Esophagus (tissue), 2 donors: ENCODE results near the gene ARHGAP26. TPM values are rescaled to one million over a fixed set of nuclear protein-coding genes. Genes with fewer than 3 reads are reported as not detected.

Experiments
- H3K27ac ChIP-seq, 2 donors: one replicate each; pipeline ENCODE4 v1.5.1; 2013; ENCODE audit warnings: low read depth in 2 of 2, mild to moderate bottlenecking in 2 of 2, inconsistent platforms in 1 of 2, low read length in 1 of 2, moderate library complexity in 1 of 2
- H3K27me3 ChIP-seq, 2 donors: one replicate each; pipeline ENCODE4 v1.6.1; 2013; ENCODE audit warnings: low read length in 2 of 2, control low read depth in 1 of 2, mild to moderate bottlenecking in 1 of 2; ENCODE audit not compliant: insufficient read depth in 2 of 2, control insufficient read depth in 1 of 2
- H3K36me3 ChIP-seq, 2 donors: one replicate each; pipeline ENCODE4 v1.6.1; 2013; ENCODE audit warnings: low read length in 1 of 2; ENCODE audit not compliant: control insufficient read depth in 2 of 2, insufficient read depth in 2 of 2
- H3K4me1 ChIP-seq, 2 donors: one replicate each; pipeline ENCODE4 v1.6.1; 2013; ENCODE audit warnings: low read length in 1 of 2; ENCODE audit not compliant: control insufficient read depth in 2 of 2, insufficient read depth in 2 of 2
- H3K4me3 ChIP-seq, 2 donors: one replicate each; pipeline ENCODE4 v1.5.1; 2013; ENCODE audit warnings: low read length in 2 of 2, mild to moderate bottlenecking in 2 of 2, low read depth in 1 of 2, moderate library complexity in 1 of 2
- H3K9me3 ChIP-seq, 2 donors: one replicate each; pipeline ENCODE4 v1.6.1; 2013; ENCODE audit warnings: mild to moderate bottlenecking in 2 of 2, low read depth in 1 of 2, low read length in 1 of 2, moderate library complexity in 1 of 2; ENCODE audit not compliant: control insufficient read depth in 2 of 2, insufficient read depth in 1 of 2
- WGBS, 2 donors: extraction: QIAGEN DNeasy Blood & Tissue Kit; methylation state at CpG; one replicate each; pipeline ENCODE4 v1.1.7; 2013; 5-methylcytosine and 5-hydroxymethylcytosine counted together
- polyA plus RNA-seq, 2 donors: library from polyadenylated mRNA; stranded (reverse); fragments of 200-250 nt; gene quantifications; one replicate each; pipeline ENCODE4 v1.2.3, GENCODE V29; 2013
- donor health status: healthy with polysubstance abuse.
- donor health status: Bipolar disorder and iron deficiency.

ARHGAP26 gene
- polyA plus RNA-seq, 2 donors = 3.1 to 3.6 TPM

- Histone ChIP-seq H3K36me3 (no peaks in the 10 kb centered on the region), H3K9me3 (no peaks in the 10 kb centered on the region), H3K4me3 (no peak overlapping the region), H3K4me1 (peaks cover 1% of the 10 kb centered on the region in 2 donors), H3K27me3 (no peaks in the 10 kb centered on the region), H3K27ac (no peak overlapping the region)
- WGBS, 2 donors = 97 to 99% methylated on average over 3 of the region's 3 CpGs
Measured at GRCh38 chr5:142976861-142977260, 206.7 kb downstream of the ARHGAP26 start.

DNA sequence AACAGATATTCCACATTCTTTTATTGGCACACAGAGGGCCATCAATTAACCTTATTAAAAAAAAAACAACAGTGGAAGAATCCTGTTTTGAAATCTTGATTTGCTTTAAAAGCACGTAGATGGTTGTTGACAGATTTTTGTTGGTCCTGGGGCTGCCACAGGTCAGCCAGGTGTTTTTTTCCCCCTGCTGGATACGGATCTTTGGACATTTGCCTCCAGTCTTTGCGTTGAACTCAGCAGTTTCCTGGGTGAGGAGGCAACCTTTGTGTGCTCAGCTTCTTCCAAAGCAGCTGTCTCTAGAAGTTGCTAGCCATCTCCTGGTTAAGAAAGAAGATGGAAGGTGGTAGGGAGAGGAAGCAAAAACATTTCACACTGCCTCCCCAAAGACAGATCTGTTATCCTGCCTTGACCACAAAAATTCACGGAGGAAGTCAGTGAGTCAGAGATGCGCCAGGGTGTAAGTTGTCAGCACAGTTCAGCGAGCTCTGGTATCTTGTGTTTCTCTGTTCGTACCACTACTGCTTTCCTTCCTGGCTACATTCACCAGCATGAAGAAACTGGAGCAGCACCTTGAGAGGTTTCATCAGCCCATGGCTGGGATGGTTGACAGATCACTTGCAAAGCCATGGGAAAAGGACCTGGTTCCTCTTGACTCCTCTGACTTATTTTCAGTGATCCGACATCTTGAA, 207.3 kb downstream of the ARHGAP26 start:
- Histone ChIP-seq H3K27ac (no peak overlapping the region), H3K4me3 (no peak overlapping the region), H3K9me3 (no peaks in the 10 kb centered on the region), H3K27me3 (no peaks in the 10 kb centered on the region), H3K4me1 (peaks cover 6% of the 10 kb centered on the region in 2 donors), H3K36me3 (no peaks in the 10 kb centered on the region)
- 68 to 84% methylated on average over 8 of the region's 8 CpGs for WGBS, 2 donors

DNA sequence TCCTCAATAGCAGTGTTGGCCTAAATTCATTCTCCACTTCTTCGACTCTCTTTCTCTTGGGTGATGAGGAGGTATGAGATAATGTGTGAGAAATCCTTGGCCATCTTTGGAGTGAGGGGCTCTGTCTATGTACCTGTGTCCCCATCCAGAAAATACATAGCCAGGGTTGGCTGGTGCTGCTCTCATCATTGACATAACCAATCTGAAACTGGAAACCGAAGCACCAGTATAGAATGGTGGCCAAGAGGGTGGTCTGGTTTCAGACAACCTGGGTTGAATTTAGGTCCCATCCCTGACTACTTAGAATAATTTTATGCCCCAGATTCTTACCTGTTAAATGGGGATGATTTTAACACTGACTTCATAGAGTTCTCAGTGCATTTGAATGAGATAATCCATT, 208.1 kb downstream of the ARHGAP26 start:
- no peaks in the 10 kb centered on the region for H3K36me3 ChIP-seq
- H3K27me3 ChIP-seq = no peaks in the 10 kb centered on the region
- H3K27ac ChIP-seq = no peak overlapping the region
- H3K9me3 ChIP-seq = no peaks in the 10 kb centered on the region
- 91 to 97% methylated on average over 2 of the region's 2 CpGs for WGBS, 2 donors
- peaks cover 10 to 13% of the 10 kb centered on the region in 2 donors for H3K4me1 ChIP-seq
- no peak overlapping the region for H3K4me3 ChIP-seq

GRCh38 chr5:142978726-142979125, 208.5 kb downstream of the ARHGAP26 start:
- no peak overlapping the region for H3K4me3 ChIP-seq
- no peaks in the 10 kb centered on the region for H3K27me3 ChIP-seq
- no peaks in the 10 kb centered on the region for H3K36me3 ChIP-seq
- peaks cover 10 to 14% of the 10 kb centered on the region in 2 donors for H3K4me1 ChIP-seq
- WGBS, 2 donors = 86% methylated on average over 1 of the region's 1 CpG
- no peaks in the 10 kb centered on the region for H3K9me3 ChIP-seq
- H3K27ac ChIP-seq = no peak overlapping the region

DNA sequence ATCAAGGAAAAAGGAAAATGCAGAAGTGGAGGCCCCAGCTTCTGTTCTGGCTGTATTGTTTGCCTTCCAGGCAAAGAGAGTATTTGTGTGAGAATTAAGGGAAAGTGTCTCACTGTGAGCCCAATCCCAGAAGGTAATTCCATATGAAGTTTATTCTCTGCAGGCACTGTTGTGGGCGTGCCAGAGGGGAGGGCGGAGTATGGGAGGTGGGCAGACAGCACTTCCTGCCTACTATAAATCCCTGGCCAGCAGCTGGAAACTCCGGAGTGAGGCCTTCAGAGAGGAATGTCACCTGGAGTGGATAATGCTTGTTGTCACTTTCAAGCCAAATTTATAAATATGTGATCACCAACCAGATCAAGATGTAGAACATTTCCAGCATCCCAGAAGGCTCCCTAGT, 209.5 kb downstream of the ARHGAP26 start:
- WGBS, 2 donors = 71 to 77% methylated on average over 3 of the region's 3 CpGs
- Histone ChIP-seq H3K27ac (no peak overlapping the region), H3K9me3 (no peaks in the 10 kb centered on the region), H3K36me3 (no peaks in the 10 kb centered on the region), H3K4me3 (no peak overlapping the region), H3K4me1 (peaks cover 10 to 14% of the 10 kb centered on the region in 2 donors), H3K27me3 (no peaks in the 10 kb centered on the region)

DNA sequence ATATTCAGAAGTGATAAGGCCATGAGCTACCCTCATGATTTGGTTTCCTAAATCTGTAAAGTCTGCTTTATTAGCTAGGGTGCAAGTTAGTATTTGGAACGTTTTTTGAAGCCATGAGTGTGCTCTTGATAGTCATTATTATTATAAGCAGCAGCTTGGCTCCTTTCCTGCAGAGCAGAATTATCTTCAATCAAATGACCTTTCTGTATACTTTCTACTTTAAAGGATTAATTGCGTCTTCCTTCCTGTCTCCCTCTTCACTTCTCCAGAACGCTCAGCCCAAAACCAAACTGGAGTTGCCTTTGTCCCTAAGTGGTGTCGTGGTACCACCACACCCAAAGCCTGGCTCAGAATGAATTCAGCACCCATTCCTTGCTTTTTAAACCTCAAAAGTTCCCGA, 211.3 kb downstream of the ARHGAP26 start:
- no peaks in the 10 kb centered on the region for H3K27me3 ChIP-seq
- H3K4me1 ChIP-seq = peaks cover 10 to 14% of the 10 kb centered on the region in 2 donors
- WGBS, 2 donors = 11 to 29% methylated on average over 5 of the region's 5 CpGs
- no peaks in the 10 kb centered on the region for H3K36me3 ChIP-seq
- no peaks in the 10 kb centered on the region for H3K9me3 ChIP-seq
- H3K27ac ChIP-seq = peak overlapping the region; percentile 52 to 85
- no peak overlapping the region for H3K4me3 ChIP-seq

DNA sequence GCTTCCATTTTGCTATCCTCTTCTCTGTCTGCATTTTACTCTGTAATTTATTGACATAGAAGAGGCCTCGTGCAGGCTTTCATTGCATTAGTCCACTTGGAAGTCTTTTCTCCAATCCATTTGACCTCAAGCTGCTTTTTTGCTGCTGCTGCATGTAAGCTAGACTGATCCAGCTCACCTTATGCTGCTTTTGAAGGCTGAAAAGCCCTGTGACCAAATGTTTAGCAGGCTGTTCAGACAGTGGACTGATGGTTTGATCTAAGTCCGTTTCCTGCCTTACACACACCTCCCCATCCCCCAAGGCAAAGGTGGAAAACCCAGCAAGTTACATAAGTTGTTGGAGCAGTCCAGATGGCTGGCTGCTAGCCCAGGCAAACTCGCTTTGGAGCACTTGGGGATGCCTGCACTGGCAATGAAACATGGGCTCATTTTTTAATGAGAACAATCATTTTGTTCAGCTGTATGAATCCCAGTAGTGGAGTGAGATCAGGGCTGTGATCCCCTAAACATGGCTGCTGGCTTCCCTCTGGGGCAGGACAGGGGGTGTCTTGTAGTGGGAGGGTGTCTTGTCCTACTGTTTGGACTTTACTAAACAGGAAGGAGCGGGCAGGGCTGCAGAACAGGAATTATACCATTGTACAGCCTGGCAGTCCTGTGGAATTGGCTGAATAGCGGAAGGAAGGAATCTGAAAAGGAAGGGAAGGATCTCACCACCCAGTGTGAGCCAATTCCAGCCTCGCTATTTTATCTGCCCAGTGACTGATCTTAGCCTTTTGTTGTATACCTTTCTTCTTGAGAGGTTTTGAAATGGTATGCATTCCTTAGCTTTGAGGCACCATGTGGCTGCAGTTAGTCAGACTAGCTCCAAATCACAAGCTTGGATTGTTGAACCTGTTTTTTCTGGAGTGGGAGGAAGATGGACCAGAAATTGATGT, 212.0 kb downstream of the ARHGAP26 start:
- Histone ChIP-seq H3K27me3 (no peaks in the 10 kb centered on the region), H3K4me3 (no peak overlapping the region), H3K36me3 (no peaks in the 10 kb centered on the region), H3K27ac (peak overlapping the region; percentile 52 to 85), H3K9me3 (no peaks in the 10 kb centered on the region), H3K4me1 (peaks cover 10 to 14% of the 10 kb centered on the region in 2 donors)
- 22 to 24% methylated on average over 6 of the region's 6 CpGs for WGBS, 2 donors

DNA sequence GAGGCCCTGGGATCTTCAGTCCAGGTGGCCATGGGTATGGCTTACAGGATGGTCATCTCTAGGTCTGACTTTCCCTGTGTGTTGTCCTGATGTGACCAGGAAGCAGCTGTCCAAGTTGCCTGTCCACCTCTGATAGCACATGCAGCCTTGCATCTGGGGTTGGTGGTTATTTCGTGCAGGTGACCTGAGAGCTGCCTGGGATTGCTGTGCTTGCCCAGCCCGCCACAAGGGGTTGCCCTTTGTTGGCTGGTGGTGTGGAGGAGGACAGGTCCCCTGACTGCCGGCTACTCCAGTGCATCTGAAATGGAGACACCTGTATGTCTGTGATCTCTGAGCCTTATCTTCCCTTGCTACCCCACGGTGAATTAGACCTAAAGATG, 212.6 kb downstream of the ARHGAP26 start:
- peak overlapping the region in 1 of 2 donors; percentile 85 for H3K27ac ChIP-seq
- H3K9me3 ChIP-seq = no peaks in the 10 kb centered on the region
- H3K4me3 ChIP-seq = no peak overlapping the region
- 86 to 91% methylated on average over 4 of the region's 4 CpGs for WGBS, 2 donors
- H3K36me3 ChIP-seq = no peaks in the 10 kb centered on the region
- no peaks in the 10 kb centered on the region for H3K27me3 ChIP-seq
- H3K4me1 ChIP-seq = peaks cover 10 to 14% of the 10 kb centered on the region in 2 donors

GRCh38 chr5:142984011-142984410, 213.8 kb downstream of the ARHGAP26 start:
- Histone ChIP-seq H3K4me3 (no peak overlapping the region), H3K36me3 (no peaks in the 10 kb centered on the region), H3K27ac (no peak overlapping the region), H3K9me3 (no peaks in the 10 kb centered on the region), H3K27me3 (no peaks in the 10 kb centered on the region), H3K4me1 (peaks cover 10 to 14% of the 10 kb centered on the region in 2 donors)
- WGBS, 2 donors = 70 to 85% methylated on average over 1 of the region's 1 CpG
